GM23338 (cell line): ENCODE measurements around the gene CDX1. TPM values are rescaled to one million over a fixed set of nuclear protein-coding genes. Genes with fewer than 3 reads are reported as not detected.

Experiments used
- ATAC-seq: fragments of 200-7000 bp; cut with Tn5 transposase; 3 replicates; pipeline ENCODE4 v1.9.1; 2020
- DNase-seq: peaks from one replicate; pipeline ENCODE4 v3.0.0-alpha.2; 2015; ENCODE audit warnings: low spot score
- H2AFZ ChIP-seq: fragments of 200-600 bp; sonication (generic); 2 replicates; pipeline ENCODE4 v1.8.0; 2016; ENCODE audit warnings: antibody characterized with exemption, mild to moderate bottlenecking, moderate library complexity
- H3F3A ChIP-seq: fragments of 200-600 bp; sonication (generic); replicated peaks from 2 replicates; pipeline ENCODE4 v1.8.0; 2017; ENCODE audit warnings: antibody characterized with exemption, mixed run types, low read depth
- H3K27ac ChIP-seq: fragments of 200-600 bp; sonication (generic); 2 replicates; pipeline ENCODE4 v1.6.1; 2016; ENCODE audit warnings: low read depth
- H3K27me3 ChIP-seq: fragments of 200-600 bp; sonication (generic); 2 replicates; pipeline ENCODE4 v1.8.0; 2016; ENCODE audit warnings: mild to moderate bottlenecking, mixed run types, moderate library complexity; ENCODE audit not compliant: insufficient read depth
- H3K36me3 ChIP-seq: fragments of 200-600 bp; sonication (generic); 2 replicates; pipeline ENCODE4 v1.8.0; 2016; ENCODE audit warnings: mild to moderate bottlenecking; ENCODE audit not compliant: insufficient read depth
- H3K4me1 ChIP-seq: fragments of 200-600 bp; sonication (generic); 2 replicates; pipeline ENCODE4 v1.8.0; 2016; ENCODE audit warnings: mild to moderate bottlenecking, moderate library complexity; ENCODE audit not compliant: insufficient read depth
- H3K4me2 ChIP-seq: fragments of 200-600 bp; sonication (generic); 2 replicates; pipeline ENCODE4 v1.7.1; 2017; ENCODE audit warnings: mixed run types
- H3K4me3 ChIP-seq: fragments of 200-600 bp; sonication (generic); 2 replicates; pipeline ENCODE4 v1.6.1; 2016; ENCODE audit warnings: mixed run types
- H3K79me2 ChIP-seq: fragments of 200-600 bp; sonication (generic); replicated peaks from 2 replicates; pipeline ENCODE4 v1.8.0; 2017; ENCODE audit warnings: mild to moderate bottlenecking; ENCODE audit not compliant: insufficient read depth
- H3K9me2 ChIP-seq: fragments of 200-600 bp; sonication (generic); 2 replicates; pipeline ENCODE4 v1.8.0; 2017; ENCODE audit not compliant: insufficient read depth
- H4K20me1 ChIP-seq: fragments of 200-600 bp; sonication (generic); replicated peaks from 2 replicates; pipeline ENCODE4 v1.8.0; 2017; ENCODE audit warnings: mild to moderate bottlenecking; ENCODE audit not compliant: insufficient read depth
- H3K27ac Mint-ChIP-seq: 2 replicates; pipeline ENCODE4 v1.8.0; 2020; ENCODE audit warnings: inconsistent platforms, mild to moderate bottlenecking, moderate library complexity, mixed read lengths
- H3K27me3 Mint-ChIP-seq: 3 replicates; pipeline ENCODE4 v1.8.0; 2022; ENCODE audit warnings: low read depth, mild to moderate bottlenecking, moderate library complexity, mixed read lengths, inconsistent platforms; ENCODE audit not compliant: insufficient read depth, poor library complexity
- H3K36me3 Mint-ChIP-seq: 3 replicates; pipeline ENCODE4 v1.8.0; 2021; ENCODE audit warnings: low read depth, mild to moderate bottlenecking, inconsistent platforms, moderate library complexity, mixed read lengths
- H3K4me1 Mint-ChIP-seq: 3 replicates; pipeline ENCODE4 v1.8.0; 2020; ENCODE audit warnings: mild to moderate bottlenecking, inconsistent platforms, mixed read lengths
- H3K4me3 Mint-ChIP-seq: 3 replicates; pipeline ENCODE4 v1.8.0; 2021; ENCODE audit warnings: moderate library complexity, mild to moderate bottlenecking, inconsistent platforms, mixed read lengths
- H3K9me3 Mint-ChIP-seq: 3 replicates; pipeline ENCODE4 v1.8.0; 2020; ENCODE audit warnings: moderate library complexity, mild to moderate bottlenecking, inconsistent platforms, mixed read lengths
- CREB1 ChIP-seq: fragments of 250-450 bp; sonication (Bioruptor Pico); IDR thresholded peaks from 2 replicates; pipeline ENCODE4 v1.5.0; 2020; ENCODE audit warnings: low read depth, mild to moderate bottlenecking, moderate library complexity
- CTCF ChIP-seq, 2 experiments: fragments of 200-600 bp in 1 of 2; sonication (generic) in 1 of 2; conservative IDR thresholded peaks; 2 replicates each; pipeline versions ENCODE4 v1.5.1 to v1.6.1; 2016 to 2017; ENCODE audit warnings: antibody characterized with exemption in 2 of 2, low read depth in 2 of 2, mild to moderate bottlenecking in 2 of 2, moderate library complexity in 1 of 2
- EZH2 ChIP-seq: fragments of 200-600 bp; sonication (generic); IDR thresholded peaks from one replicate; pipeline ENCODE4 v1.8.0; 2017; ENCODE audit warnings: antibody characterized with exemption, mild to moderate bottlenecking, low read depth; ENCODE audit not compliant: unreplicated experiment
- EZH2phosphoT487 ChIP-seq: fragments of 200-600 bp; sonication (generic); IDR thresholded peaks from one replicate; pipeline ENCODE4 v1.8.1; 2018; ENCODE audit warnings: antibody characterized with exemption; ENCODE audit not compliant: unreplicated experiment
- JUNB ChIP-seq: IDR thresholded peaks from one replicate; pipeline ENCODE4 v1.6.1; 2016; ENCODE audit warnings: antibody characterized with exemption; ENCODE audit not compliant: unreplicated experiment
- NANOG ChIP-seq: IDR thresholded peaks from 2 replicates; pipeline ENCODE4 v1.6.1; 2016; ENCODE audit warnings: antibody characterized with exemption, borderline replicate concordance
- POLR2AphosphoS5 ChIP-seq: IDR thresholded peaks from 2 replicates; pipeline ENCODE4 v1.6.1; 2016; ENCODE audit warnings: antibody characterized with exemption, low read depth
- STAT1 ChIP-seq: IDR thresholded peaks from one replicate; pipeline ENCODE4 v1.6.1; 2016; ENCODE audit warnings: antibody characterized with exemption; ENCODE audit not compliant: unreplicated experiment
- ZNF114 ChIP-seq: fragments of 250-450 bp; sonication (Bioruptor Pico); IDR thresholded peaks from 2 replicates; pipeline ENCODE4 v1.5.0; 2020; ENCODE audit warnings: mild to moderate bottlenecking, moderate library complexity
- ZNF331 ChIP-seq: fragments of 250-450 bp; sonication (Bioruptor Pico); IDR thresholded peaks from 2 replicates; pipeline ENCODE4 v1.5.0; 2020; ENCODE audit warnings: low read depth, mild to moderate bottlenecking, moderate library complexity
- ZNF462 ChIP-seq: fragments of 250-450 bp; sonication (Bioruptor Pico); IDR thresholded peaks from 2 replicates; pipeline ENCODE4 v1.5.0; 2020; ENCODE audit warnings: mild to moderate bottlenecking, moderate library complexity
- polyA plus RNA-seq: library from polyadenylated mRNA; unstranded; fragments of >200 nt; fragmentation: Nextera tagmentation; extraction: Ambion mirVana; gene quantifications from 2 replicates; pipeline ENCODE4 v1.2.1, GENCODE V29; 2016
- total RNA-seq: library from RNA; depleted of rRNA; stranded (reverse); fragments of >200 nt; shearing (Covaris generic); gene quantifications from 2 replicates; pipeline ENCODE4 v1.2.3, GENCODE V29; 2014
- TF ChIP-seq, protein P1 (sequence below): IDR thresholded peaks from 2 replicates; pipeline ENCODE4 v1.6.1; 2016; ENCODE audit warnings: antibody characterized with exemption

The CDX1 gene
- total and polyA plus RNA-seq, 2 experiments from 2014 or later, result not detected

DNA sequence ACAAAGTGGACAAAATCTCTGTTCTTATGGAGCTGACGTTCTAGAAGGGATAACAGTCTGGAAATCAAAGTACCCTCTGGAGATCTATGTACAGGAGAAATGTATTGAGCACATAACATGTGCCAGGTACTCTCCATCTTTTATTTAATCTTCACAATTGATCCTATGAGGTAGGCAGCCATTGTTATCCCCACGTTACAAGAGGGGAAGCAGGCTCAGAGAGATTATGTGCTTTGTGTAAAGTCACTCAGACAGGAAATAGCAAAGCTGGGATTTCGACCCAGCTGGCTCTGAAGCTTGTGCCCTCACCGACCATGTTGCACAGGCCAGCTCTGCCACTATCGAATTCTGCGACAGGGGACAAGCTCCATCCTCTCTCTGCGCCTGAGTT, 32.4 kb upstream of the CDX1 start:
- H3K27me3 ChIP-seq, result no peaks in the 10 kb centered on the region
- H3K27me3 Mint-ChIP-seq, result peaks cover 29% of the 10 kb centered on the region
- ATAC-seq, result no peak
- H3K4me3 Mint-ChIP-seq, result no peak overlapping the region
- H2AFZ ChIP-seq, result no peak overlapping the region
- H3K9me2 ChIP-seq, result no peaks in the 10 kb centered on the region
- H3K4me2 ChIP-seq, result no peak overlapping the region
- H3K79me2 ChIP-seq, result no peaks in the 10 kb centered on the region
- peaks cover 31% of the 10 kb centered on the region for H3K4me1 ChIP-seq
- H3K27ac ChIP-seq, result no peak overlapping the region
- DNase-seq, result no peak
- no peaks in the 10 kb centered on the region for H3K9me3 Mint-ChIP-seq
- H3K27ac Mint-ChIP-seq, result no peak overlapping the region
- no peaks in the 10 kb centered on the region; the same call in 2 of the 3 replicates for H3K36me3 Mint-ChIP-seq
- H3F3A ChIP-seq, result no peaks in the 10 kb centered on the region
- no peaks in the 10 kb centered on the region for H4K20me1 ChIP-seq
- TF ChIP-seq ZNF331 (CRISPR knock-in tag) (no peak), ZNF462 (CRISPR knock-in tag) (no peak), POLR2AphosphoS5 (no peak), ZNF114 (CRISPR knock-in tag) (no peak), JUNB (no peak), EZH2phosphoT487 (no peak), CREB1 (no peak), CTCF (conservative IDR thresholded peaks at IDR 0.05; ENCODE audit: low read depth in 2 of 2) (no peak), NANOG (no peak), STAT1 (no peak), EZH2 (no peak)
- TF ChIP-seq, protein P1, sequence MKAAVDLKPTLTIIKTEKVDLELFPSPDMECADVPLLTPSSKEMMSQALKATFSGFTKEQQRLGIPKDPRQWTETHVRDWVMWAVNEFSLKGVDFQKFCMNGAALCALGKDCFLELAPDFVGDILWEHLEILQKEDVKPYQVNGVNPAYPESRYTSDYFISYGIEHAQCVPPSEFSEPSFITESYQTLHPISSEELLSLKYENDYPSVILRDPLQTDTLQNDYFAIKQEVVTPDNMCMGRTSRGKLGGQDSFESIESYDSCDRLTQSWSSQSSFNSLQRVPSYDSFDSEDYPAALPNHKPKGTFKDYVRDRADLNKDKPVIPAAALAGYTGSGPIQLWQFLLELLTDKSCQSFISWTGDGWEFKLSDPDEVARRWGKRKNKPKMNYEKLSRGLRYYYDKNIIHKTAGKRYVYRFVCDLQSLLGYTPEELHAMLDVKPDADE, result no peak
- H3K4me1 Mint-ChIP-seq, result peaks cover 51% of the 10 kb centered on the region
- no peak overlapping the region for H3K4me3 ChIP-seq
- H3K36me3 ChIP-seq, result no peaks in the 10 kb centered on the region
